HG02885 (cell line): ENCODE data around the gene HTR4.

Source experiments
- ATAC-seq: cut with Tn5 transposase; IDR thresholded peaks from one replicate; pipeline ENCODE4 v1.9.1; 2021; ENCODE audit warnings: mild to moderate bottlenecking; ENCODE audit not compliant: unreplicated experiment, poor library complexity

The HTR4 gene

GRCh38 chr5:148620091-148620490, 34.2 kb downstream of the HTR4 start:
- no peak for ATAC-seq

DNA sequence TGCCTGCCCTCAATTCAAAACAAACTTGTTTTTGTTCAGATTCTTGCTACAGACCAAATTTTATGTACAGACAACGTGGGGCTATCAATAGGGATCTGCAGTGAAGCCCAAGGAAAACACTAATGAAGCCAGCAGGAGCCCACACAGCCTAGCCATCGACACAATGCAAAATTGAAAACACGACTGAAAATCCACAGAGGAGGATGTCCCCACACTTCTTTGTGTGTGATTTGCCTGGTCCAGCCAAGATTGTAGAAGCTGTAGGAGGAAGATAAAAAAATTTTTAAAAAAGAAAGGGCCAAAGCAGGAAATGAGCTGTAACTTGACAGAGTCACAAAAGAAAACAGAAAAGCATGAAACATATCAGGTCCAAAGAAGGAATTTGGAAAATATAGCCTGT, 34.8 kb downstream of the HTR4 start:
- ATAC-seq: no peak

DNA sequence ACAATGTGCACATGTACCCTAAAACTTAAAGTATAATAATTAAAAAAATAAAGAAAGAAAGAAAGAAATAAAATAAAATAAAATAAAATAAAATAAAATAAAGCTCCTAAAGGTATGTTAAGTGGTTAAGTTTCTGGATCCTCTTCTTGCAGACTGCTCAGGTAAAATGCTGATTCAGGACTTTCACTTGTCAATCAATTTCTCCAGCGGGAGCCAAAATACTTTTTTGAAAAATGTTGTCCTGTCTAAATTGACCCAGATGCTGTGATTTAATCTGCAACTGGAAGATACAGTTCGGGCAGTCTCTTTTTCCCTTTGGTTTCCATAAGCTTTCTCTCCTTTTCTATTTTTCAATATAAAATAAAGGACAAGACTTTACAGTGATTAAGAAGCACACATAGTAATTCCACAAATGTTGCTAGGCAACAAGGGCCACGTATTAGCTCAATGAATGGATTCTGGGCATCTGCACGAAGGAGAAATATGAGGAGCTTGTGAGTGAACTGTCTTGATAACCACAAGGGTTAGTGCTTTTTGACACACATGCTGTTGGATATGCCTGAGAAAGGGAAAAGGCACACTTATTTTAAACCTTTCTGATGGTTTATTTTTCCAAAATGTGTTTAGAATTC, 38.6 kb downstream of the HTR4 start:
- no peak for ATAC-seq

DNA sequence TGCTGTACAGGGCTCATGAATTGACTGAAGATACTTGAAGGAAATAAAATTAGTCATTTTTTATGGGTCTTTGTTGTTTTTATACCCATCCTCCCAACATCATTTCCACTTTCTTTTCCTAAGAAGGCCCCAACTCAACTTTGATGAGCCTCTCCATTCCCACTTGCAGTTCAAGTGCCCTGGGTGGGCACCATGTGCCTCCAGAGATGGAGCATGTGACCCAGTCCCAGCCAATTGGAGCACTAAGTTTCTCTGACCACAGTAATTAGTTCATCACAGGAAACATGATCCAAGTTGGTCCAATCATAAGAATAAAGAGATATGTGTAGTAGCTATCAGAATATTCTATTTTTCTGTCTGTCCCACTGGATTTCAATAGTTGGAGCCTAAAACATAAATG, 46.9 kb downstream of the HTR4 start:
- ATAC-seq: no peak

- no peak for ATAC-seq
These were observed 48.0 kb downstream of the HTR4 start for GRCh38 chr5:148606296-148606695.

DNA sequence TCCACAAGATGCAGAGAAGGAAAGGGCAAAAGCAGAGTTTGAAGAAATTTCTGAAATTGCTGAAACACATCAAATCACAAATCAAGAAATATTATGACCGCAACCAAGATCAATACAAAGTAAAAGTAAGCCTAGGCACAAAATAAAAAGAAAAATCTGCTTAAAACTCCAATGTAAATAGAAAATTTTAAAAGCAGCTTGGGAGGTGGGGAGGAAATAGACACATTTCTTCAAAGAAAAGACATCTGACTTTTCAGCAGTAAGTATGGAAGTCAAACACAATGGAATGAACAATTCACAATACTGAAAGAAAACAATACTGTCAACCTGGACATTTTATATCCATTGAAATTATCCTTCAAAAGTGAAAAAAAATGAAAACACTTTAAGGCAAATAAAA, 55.1 kb downstream of the HTR4 start:
- ATAC-seq: no peak

DNA sequence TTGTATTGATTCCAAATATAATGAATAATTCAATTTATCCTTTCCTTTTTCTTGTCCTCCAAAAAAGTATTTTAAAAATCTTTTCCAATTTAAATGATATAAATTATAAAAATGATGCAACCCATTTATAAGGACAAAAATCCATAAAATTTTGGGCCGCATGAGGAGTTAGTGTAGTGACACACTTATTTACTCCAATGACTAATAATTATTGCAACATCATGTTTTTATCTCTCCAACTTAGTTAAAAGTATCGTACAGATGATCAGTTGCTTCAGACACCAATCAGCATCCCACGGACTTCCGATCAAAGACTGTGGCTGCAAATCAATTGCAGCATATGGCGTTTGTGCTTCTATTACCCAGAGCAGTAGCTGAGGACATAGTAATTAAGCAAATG, 58.6 kb downstream of the HTR4 start:
- ATAC-seq: no peak

- no peak for ATAC-seq
These were observed 67.5 kb downstream of the HTR4 start for GRCh38 chr5:148586796-148587195.

DNA sequence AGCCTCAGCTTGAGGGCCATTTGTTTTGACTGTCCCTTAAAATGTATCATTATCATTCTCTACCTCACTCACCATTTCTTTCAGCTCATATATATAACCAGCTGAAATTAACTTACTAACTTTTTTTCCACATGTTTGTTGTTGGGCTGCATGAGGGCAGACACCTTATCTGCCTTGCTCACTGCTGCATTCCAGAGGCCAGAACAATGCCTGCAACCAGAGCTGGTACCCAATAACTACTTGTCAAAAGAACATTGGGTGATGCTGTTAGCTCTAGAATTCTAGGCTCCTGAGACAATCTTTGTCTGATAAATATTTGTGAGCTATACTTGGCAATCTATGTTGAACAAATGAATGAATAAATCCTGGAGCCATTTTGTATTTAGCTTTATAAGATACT, 68.3 kb downstream of the HTR4 start:
- ATAC-seq: no peak

- no peak for ATAC-seq
These were observed 70.2 kb downstream of the HTR4 start for GRCh38 chr5:148584103-148584502.

DNA sequence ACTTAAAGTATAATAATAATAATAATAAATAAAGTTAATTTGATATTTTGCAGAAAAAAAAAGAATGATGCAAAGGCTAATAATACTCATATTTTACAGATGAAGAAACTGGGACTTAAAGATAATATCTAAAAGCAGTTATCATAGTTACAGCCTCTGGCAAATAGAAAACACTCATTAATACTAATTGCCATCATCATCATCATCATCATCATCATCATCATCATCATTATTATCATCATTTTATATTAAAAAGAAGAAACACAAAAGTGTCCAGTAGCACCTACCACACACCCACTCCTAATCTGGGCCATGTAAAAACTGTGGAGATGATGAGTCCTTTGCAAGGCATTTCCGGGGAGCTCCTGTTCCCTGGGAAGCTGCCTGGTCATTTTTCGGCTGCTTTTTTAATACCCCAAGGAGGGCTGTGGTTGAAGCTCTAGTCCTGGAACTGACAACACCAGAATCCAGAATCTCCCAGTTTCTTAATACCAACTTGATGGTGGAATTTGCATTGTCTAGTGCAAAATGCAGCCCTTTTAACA, 70.8 kb downstream of the HTR4 start:
- no peak for ATAC-seq

DNA sequence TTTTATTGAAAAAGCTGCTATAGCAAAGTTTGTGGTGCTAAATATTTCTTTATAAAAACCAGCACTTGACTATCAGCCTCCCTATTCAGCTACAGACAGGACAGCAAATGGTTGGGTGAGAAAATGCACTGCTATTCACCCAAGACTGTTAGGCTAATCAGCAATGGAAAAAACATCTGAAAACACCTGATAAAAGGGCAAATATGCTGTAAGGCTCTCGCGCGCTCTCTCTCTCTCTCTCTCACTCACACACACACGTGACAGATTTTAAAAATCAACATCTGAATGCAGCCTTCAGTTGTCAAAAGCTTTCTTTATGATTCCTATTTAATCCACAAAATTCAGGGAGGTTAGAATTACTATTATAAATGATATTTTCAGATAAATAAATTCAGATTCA, 80.2 kb downstream of the HTR4 start:
- no peak for ATAC-seq

DNA sequence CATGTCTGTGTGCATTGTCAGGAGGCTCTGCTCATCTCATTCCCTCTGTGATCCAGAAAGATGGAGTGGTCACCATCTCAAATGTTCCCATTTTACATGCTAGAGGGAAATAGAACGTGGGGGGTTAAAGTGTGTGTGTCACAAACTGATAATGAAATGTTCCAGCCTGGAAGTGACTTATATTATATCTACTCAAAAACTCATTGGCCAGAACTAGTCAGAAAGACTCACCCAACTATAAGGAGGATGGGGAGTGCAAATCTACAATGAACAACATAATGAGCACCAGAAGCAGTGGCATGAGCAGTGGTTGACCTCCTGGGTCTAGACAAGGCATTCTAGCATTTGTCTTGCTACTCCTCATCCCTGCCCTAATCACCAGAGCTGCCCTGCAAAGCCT, 81.0 kb downstream of the HTR4 start:
- ATAC-seq: no peak

DNA sequence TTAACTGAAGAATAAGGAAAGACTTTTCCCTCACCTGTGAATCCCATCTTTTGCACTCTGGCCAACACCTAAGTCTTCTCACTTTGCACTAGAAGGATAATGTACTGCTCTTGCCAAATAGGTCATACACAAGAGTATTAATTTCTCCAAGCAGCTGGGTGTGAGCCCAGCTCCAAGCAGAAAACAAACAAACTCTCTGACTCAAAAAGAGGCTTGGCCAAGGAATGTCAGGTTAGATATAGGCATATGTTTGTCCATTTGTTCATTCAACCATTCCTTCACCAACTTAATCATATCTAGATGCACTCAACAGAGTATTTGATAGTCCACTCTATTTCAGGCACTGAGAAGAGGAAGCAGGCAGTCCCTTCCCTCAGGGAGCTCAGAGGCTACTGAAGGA, 84.4 kb downstream of the HTR4 start:
- no peak for ATAC-seq

DNA sequence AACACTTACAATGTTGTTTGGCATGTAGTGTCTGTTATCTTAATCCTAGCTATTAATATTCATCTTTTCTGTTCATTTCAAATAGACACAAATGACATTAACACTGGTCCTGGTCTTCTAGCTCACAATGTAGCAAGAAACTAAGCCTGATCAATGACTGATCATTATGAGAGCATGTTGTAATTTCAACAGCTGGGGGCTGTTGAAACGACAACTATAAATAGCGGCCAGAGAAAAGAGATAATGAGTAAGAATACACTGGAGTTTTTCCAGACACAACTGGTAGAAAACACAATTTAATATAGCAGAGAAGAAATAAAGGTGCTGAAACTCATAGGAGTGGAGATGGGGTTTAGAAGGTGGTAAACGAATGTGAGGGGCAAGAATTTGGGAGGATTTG, 89.2 kb downstream of the HTR4 start:
- no peak for ATAC-seq

DNA sequence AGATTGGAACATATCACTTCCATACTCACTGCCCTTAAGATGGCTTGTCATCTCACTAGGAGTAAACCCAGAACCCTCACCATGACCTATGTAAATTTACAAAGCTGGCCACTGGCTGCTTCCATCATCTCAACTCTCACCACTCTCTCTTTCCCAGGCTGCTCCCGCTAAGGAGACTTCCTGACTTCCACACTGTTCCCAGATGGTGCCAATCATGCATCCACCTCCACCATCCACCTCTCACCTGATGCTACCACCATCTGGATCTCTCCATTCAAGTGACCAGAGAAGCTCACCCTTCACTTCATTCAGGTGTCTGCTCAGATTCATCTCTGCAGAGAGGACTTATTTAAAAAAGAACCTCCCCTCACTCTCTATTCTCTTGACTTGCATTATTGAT, 91.3 kb downstream of the HTR4 start:
- no peak for ATAC-seq

DNA sequence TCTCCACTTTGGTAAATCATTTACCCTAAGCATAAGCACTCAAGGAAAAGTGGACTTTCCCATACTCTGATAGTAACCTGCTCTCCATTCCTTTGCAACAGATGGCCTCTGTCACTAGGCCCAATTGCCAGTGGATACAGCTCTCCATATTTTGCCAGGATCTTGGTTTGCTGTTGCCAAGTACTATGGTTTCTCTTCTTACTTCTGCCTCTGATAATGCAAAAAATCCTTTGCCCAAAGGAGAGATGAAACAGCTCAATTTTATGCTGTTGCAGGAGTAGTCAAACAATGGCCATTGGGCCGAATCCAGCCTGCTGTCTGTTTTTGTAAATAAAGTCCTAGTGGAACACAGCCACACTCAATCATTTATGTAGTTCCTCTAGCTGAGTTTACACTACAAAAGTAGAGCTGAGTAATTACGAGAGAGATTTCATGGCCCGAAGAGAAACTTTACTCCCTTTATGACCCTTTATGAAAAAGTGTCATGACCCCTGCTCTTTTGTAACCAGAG, 92.5 kb downstream of the HTR4 start:
- ATAC-seq: no peak

- ATAC-seq: no peak
These were observed 94.9 kb downstream of the HTR4 start for GRCh38 chr5:148559461-148559860.

DNA sequence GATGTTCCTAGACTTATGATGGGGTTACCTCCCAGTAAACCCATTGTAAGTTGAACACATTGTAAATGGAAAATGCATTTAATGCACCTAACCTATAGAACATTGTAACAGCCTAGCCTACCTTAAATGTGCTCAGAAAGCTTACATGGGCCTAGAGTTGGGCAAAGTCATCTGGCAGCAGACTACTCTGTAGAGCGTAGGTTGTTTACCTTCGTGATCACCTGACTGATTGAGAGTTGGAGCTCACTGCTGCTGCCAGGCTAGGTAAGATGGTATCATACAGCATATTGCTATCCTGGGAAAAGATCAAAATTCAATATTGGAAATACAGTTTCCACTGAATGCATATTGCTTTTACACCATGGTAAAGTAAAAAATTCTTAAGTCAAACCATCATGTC, 95.4 kb downstream of the HTR4 start:
- no peak for ATAC-seq

- ATAC-seq: no peak
These were observed 97.5 kb downstream of the HTR4 start for GRCh38 chr5:148556835-148557234.

DNA sequence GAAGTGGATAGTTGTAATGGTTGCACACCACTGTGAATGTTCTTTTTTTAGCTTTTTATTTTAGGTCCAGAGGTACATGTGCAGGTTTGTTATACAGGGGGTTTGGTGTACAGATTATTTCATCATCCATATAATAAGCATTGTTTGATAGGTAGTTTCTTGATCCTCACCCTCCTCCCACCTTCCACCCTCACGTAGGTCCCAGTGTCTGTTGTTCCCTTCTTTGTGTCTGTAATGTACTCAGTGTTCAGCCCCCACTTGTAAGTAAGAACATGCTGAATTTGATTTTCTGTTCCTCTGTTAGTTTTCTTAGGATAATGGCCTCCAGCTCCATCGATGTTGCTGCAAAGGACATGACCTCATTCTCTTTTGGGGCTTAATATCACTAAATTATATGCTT, 99.7 kb downstream of the HTR4 start:
- ATAC-seq: no peak

- ATAC-seq: no peak
These were observed 110.6 kb downstream of the HTR4 start for GRCh38 chr5:148543727-148544126.
